IMR-90 (cell line): Measurements from ENCODE around the gene RPL10A. TPM values are rescaled to one million over a fixed set of nuclear protein-coding genes. Genes with fewer than 3 reads are reported as not detected.

Experiments used
- ATAC-seq: fragments of 200-7000 bp; cut with Tn5 transposase; 2 replicates; pipeline ENCODE4 v1.9.1; 2020; ENCODE audit warnings: low read depth, mild to moderate bottlenecking, moderate library complexity
- BruUV-seq: library from RNA; stranded (reverse); fragments of 400-500 nt; replicated peaks from 2 replicates; lab custom pipeline; 2021; lab: Mats Ljungman, UMichigan
- CTCF ChIA-PET: fragments of 300-600 bp; formaldehyde crosslinking; extraction: SDS; loops from one replicate; lab custom pipeline; 2021; ENCODE audit warnings: antibody characterized with exemption; lab: Yijun Ruan, JAX
- POLR2A ChIA-PET: fragments of 300-600 bp; sonication (Branson Sonifier 250); formaldehyde crosslinking; loops from one replicate; lab custom pipeline; 2022; ENCODE audit warnings: antibody characterized with exemption; ENCODE audit not compliant: unreplicated experiment; lab: Charles Lee
- DNase-seq: peaks from one replicate; pipeline ENCODE4 v3.0.0; 2013
- H2AFZ ChIP-seq: replicated peaks from 2 replicates; pipeline ENCODE3; 2013; ENCODE audit warnings: low read length, mild to moderate bottlenecking; ENCODE audit not compliant: poor library complexity
- H2AK5ac ChIP-seq: 2 replicates; pipeline ENCODE4 v1.6.1; 2013; ENCODE audit warnings: low read depth, low read length, inconsistent platforms
- H2AK9ac ChIP-seq: replicated peaks from 2 replicates; pipeline ENCODE3; 2013; ENCODE audit warnings: mild to moderate bottlenecking, low read depth, low read length, moderate library complexity; ENCODE audit not compliant: poor library complexity
- H2BK120ac ChIP-seq: 2 replicates; pipeline ENCODE4 v1.6.1; 2013; ENCODE audit warnings: low read depth, low read length, inconsistent platforms
- H2BK15ac ChIP-seq: 3 replicates; pipeline ENCODE4 v1.6.1; 2013; ENCODE audit warnings: low read depth, low read length, inconsistent platforms
- H2BK20ac ChIP-seq: 2 replicates; pipeline ENCODE4 v1.6.1; 2013; ENCODE audit warnings: low read depth, mild to moderate bottlenecking, inconsistent platforms, low read length, moderate library complexity
- H2BK5ac ChIP-seq: 2 replicates; pipeline ENCODE4 v1.6.1; 2013; ENCODE audit warnings: mild to moderate bottlenecking, low read depth, low read length, inconsistent platforms; ENCODE audit not compliant: poor library complexity, severe bottlenecking
- H3K14ac ChIP-seq: replicated peaks from 2 replicates; pipeline ENCODE4 v1.6.1; 2013; ENCODE audit warnings: low read depth, low read length, inconsistent platforms
- H3K18ac ChIP-seq: 2 replicates; pipeline ENCODE4 v1.6.1; 2013; ENCODE audit warnings: low read depth, low read length, control low read depth
- H3K23ac ChIP-seq: 2 replicates; pipeline ENCODE4 v1.6.1; 2013; ENCODE audit warnings: low read depth, low read length, inconsistent platforms
- H3K27ac ChIP-seq: 2 replicates; pipeline ENCODE4 v1.5.1; 2013; ENCODE audit warnings: mild to moderate bottlenecking, control low read depth, low read length; ENCODE audit not compliant: insufficient read depth
- H3K27me3 ChIP-seq: 2 replicates; pipeline ENCODE4 v1.6.1; 2013; ENCODE audit warnings: low read length; ENCODE audit not compliant: control insufficient read depth, insufficient read depth
- H3K36me3 ChIP-seq: 2 replicates; pipeline ENCODE4 v1.6.1; 2013; ENCODE audit warnings: low read length, mixed read lengths; ENCODE audit not compliant: control insufficient read depth, insufficient read depth
- H3K4ac ChIP-seq: 2 replicates; pipeline ENCODE4 v1.6.1; 2013; ENCODE audit warnings: low read depth, low read length, inconsistent platforms
- H3K4me1 ChIP-seq: 2 replicates; pipeline ENCODE4 v1.6.1; 2013; ENCODE audit warnings: low read length, mixed read lengths; ENCODE audit not compliant: control insufficient read depth, insufficient read depth
- H3K4me2 ChIP-seq: 2 replicates; pipeline ENCODE4 v1.6.1; 2013; ENCODE audit warnings: low read depth, mild to moderate bottlenecking, control low read depth, low read length, moderate library complexity
- H3K4me3 ChIP-seq: 2 replicates; pipeline ENCODE4 v1.5.1; 2013; ENCODE audit warnings: low read depth, mild to moderate bottlenecking, control low read depth, low read length, moderate library complexity; ENCODE audit not compliant: insufficient read depth
- H3K56ac ChIP-seq: 2 replicates; pipeline ENCODE4 v1.6.1; 2013; ENCODE audit warnings: low read length, inconsistent platforms; ENCODE audit not compliant: insufficient read depth; ENCODE audit errors: extremely low read depth
- H3K79me1 ChIP-seq, 2 experiments: 2 replicates each; pipeline ENCODE4 v1.6.1; 2013; ENCODE audit warnings: low read length in 2 of 2, inconsistent platforms in 1 of 2, low read depth in 1 of 2
- H3K9ac ChIP-seq: 2 replicates; pipeline ENCODE4 v1.6.1; 2013; ENCODE audit warnings: low read depth, low read length, control low read depth
- H3K9me1 ChIP-seq: 2 replicates; pipeline ENCODE4 v1.6.1; 2013; ENCODE audit warnings: low read length, inconsistent platforms; ENCODE audit not compliant: insufficient read depth
- H3K9me3 ChIP-seq: 2 replicates; pipeline ENCODE4 v1.6.1; 2013; ENCODE audit warnings: low read length; ENCODE audit not compliant: control insufficient read depth, insufficient read depth
- H4K20me1 ChIP-seq: 2 replicates; pipeline ENCODE4 v1.6.1; 2013; ENCODE audit warnings: low read length, inconsistent platforms; ENCODE audit not compliant: insufficient read depth
- H4K5ac ChIP-seq: 2 replicates; pipeline ENCODE4 v1.6.1; 2013; ENCODE audit warnings: mild to moderate bottlenecking, low read depth, low read length, control low read depth
- H4K8ac ChIP-seq, 2 experiments: 2 replicates each; pipeline ENCODE4 v1.6.1; 2013; ENCODE audit warnings: low read depth in 2 of 2, low read length in 2 of 2, control low read depth in 1 of 2, inconsistent platforms in 1 of 2
- H4K91ac ChIP-seq: 2 replicates; pipeline ENCODE4 v1.6.1; 2013; ENCODE audit warnings: low read depth, low read length, inconsistent platforms; ENCODE audit not compliant: insufficient read depth
- BHLHE40 ChIP-seq: fragments of 150-350 bp; IDR thresholded peaks from 2 replicates; pipeline ENCODE4 v1.6.1; 2016; ENCODE audit warnings: mild to moderate bottlenecking, low read depth, low read length
- CEBPB ChIP-seq: IDR thresholded peaks from 2 replicates; pipeline ENCODE4 v1.6.1; 2012; ENCODE audit warnings: low read depth, low read length, improper control_type of control experiment
- CHD1 ChIP-seq: IDR thresholded peaks from 2 replicates; pipeline ENCODE4 v1.6.1; 2012; ENCODE audit warnings: low read depth, low read length, improper control_type of control experiment
- CTCF ChIP-seq: conservative IDR thresholded peaks from 2 replicates; pipeline ENCODE4 v1.5.1; 2012; ENCODE audit warnings: mild to moderate bottlenecking, low read depth, low read length, improper control_type of control experiment
- ELK1 ChIP-seq: fragments of 150-350 bp; IDR thresholded peaks from 2 replicates; pipeline ENCODE4 v1.6.1; 2016; ENCODE audit warnings: low read depth, mild to moderate bottlenecking, low read length, moderate library complexity, borderline replicate concordance
- FOS ChIP-seq: fragments of 150-350 bp; IDR thresholded peaks from 2 replicates; pipeline ENCODE4 v1.6.1; 2016; ENCODE audit warnings: low read depth, low read length
- MAFK ChIP-seq: IDR thresholded peaks from 2 replicates; pipeline ENCODE4 v1.6.1; 2012; ENCODE audit warnings: low read depth, low read length, improper control_type of control experiment
- MAZ ChIP-seq: IDR thresholded peaks from 2 replicates; pipeline ENCODE4 v1.6.1; 2012; ENCODE audit warnings: low read depth, mild to moderate bottlenecking, low read length, improper control_type of control experiment, moderate library complexity, borderline replicate concordance
- MXI1 ChIP-seq: IDR thresholded peaks from 2 replicates; pipeline ENCODE4 v1.6.1; 2012; ENCODE audit warnings: low read depth, mild to moderate bottlenecking, low read length, moderate library complexity, borderline replicate concordance
- NFE2L2 ChIP-seq: fragments of 150-350 bp; IDR thresholded peaks from 2 replicates; pipeline ENCODE4 v1.6.1; 2016; ENCODE audit warnings: low read depth, mild to moderate bottlenecking, low read length
- POLR2A ChIP-seq: IDR thresholded peaks from 2 replicates; pipeline ENCODE4 v1.6.1; 2012; ENCODE audit warnings: mild to moderate bottlenecking, low read depth, low read length
- RAD21 ChIP-seq: IDR thresholded peaks from 2 replicates; pipeline ENCODE4 v1.6.1; 2012; ENCODE audit warnings: low read length, improper control_type of control experiment
- RCOR1 ChIP-seq: IDR thresholded peaks from 2 replicates; pipeline ENCODE4 v1.6.1; 2012; ENCODE audit warnings: mild to moderate bottlenecking, low read length, improper control_type of control experiment; ENCODE audit not compliant: insufficient replicate concordance
- RFX5 ChIP-seq: IDR thresholded peaks from 2 replicates; pipeline ENCODE4 v1.8.0; 2012; ENCODE audit warnings: low read depth, mild to moderate bottlenecking, low read length, moderate library complexity
- SMC3 ChIP-seq: fragments of 150-350 bp; IDR thresholded peaks from 2 replicates; pipeline ENCODE4 v1.6.1; 2016; ENCODE audit warnings: low read depth, mild to moderate bottlenecking, antibody characterized with exemption, low read length, moderate library complexity
- USF2 ChIP-seq: fragments of 150-350 bp; IDR thresholded peaks from 2 replicates; pipeline ENCODE4 v1.6.1; 2017; ENCODE audit warnings: mild to moderate bottlenecking, antibody characterized with exemption, low read length, low read depth
- WGBS, 2 experiments: methylation state at CpG; one replicate each; pipeline versions ENCODE4 v1.1.5 to v1.1.7; 2013; ENCODE audit warnings: missing lambda C conversion rate in 2 of 2; ENCODE audit not compliant: insufficient read length in 1 of 2; ENCODE audit errors: extremely low coverage in 2 of 2; 5-methylcytosine and 5-hydroxymethylcytosine counted together
- dilution Hi-C: fragments of 300-500 bp; cut with HindIII; formaldehyde crosslinking; loops from one replicate; pipeline ENCODE4 v1.14.3; 2018; ENCODE audit warnings: low sequenced_read_pairs; ENCODE audit not compliant: unreplicated experiment
- in situ Hi-C: fragments of 300-500 bp; cut with MboI; formaldehyde crosslinking; loops from 3 replicates; pipeline ENCODE4 v1.14.3; 2019; ENCODE audit warnings: low sequenced_read_pairs, inconsistent platforms, mixed read lengths
- intact Hi-C: fragments of 100-400 bp; cut with micrococcal nuclease; formaldehyde crosslinking; loops from 2 replicates; pipeline ENCODE4 v1.10.0; 2022
- polyA plus RNA-seq, 3 experiments: library from polyadenylated mRNA; depleted of rRNA; stranded (reverse); fragments of >200 nt; gene quantifications; 2 replicates each; pipeline ENCODE4 v1.2.3, GENCODE V29; 2012; ENCODE audit warnings: low replicate concordance in 1 of 3
- total RNA-seq: library from RNA; depleted of rRNA; stranded (reverse); fragments of >200 nt; gene quantifications from 2 replicates; pipeline ENCODE4 v1.2.3, GENCODE V29; 2012

The RPL10A gene
- total and polyA plus RNA-seq, 2 of the 4 experiments (the other 2 are of a cell fraction) = 2,310 to 3,153 TPM

- POLR2A ChIA-PET = no interaction called here
- no peak for ATAC-seq
- dilution Hi-C loops = no loop called here
Observed at GRCh38 chr6:35511562-35511941, 43.4 kb downstream of the RPL10A start.

More at GRCh38 chr6:35511562-35511941, 43.4 kb downstream of the RPL10A start:
- Histone ChIP-seq H3K4me1 (0 out of 2 replicates have a peak, but pooled peaks cover 1% of the 10 kb centered on the region), H4K8ac (no peak overlapping the region), H3K9ac (no peak overlapping the region), H3K9me1 (no peaks in the 10 kb centered on the region), H3K79me1 (no peaks in the 10 kb centered on the region), H3K9me3 (peaks cover 5% of the 10 kb centered on the region; the same call in 1 of the 2 replicates), H3K4me3 (no peak overlapping the region), H4K5ac (no peak overlapping the region), H3K14ac (no peak overlapping the region), H4K91ac (no peak overlapping the region), H3K18ac (no peak overlapping the region), H4K20me1 (no peaks in the 10 kb centered on the region), H3K27me3 (peaks cover 64% of the 10 kb centered on the region), H2AK5ac (no peak overlapping the region), H2BK5ac (no peak overlapping the region), H3K23ac (no peak overlapping the region), H3K4me2 (no peak overlapping the region), H2AFZ (no peak overlapping the region), H2BK15ac (no peak overlapping the region), H3K4ac (no peak overlapping the region), H2BK20ac (no peak overlapping the region), H3K27ac (no peak overlapping the region), H2BK120ac (no peak overlapping the region), H3K36me3 (no peaks in the 10 kb centered on the region), H3K56ac (no peak overlapping the region), H2AK9ac (no peak overlapping the region)
- no peak for TF ChIP-seq CHD1
- no peak for TF ChIP-seq RAD21
- TF ChIP-seq RCOR1 = no peak
- TF ChIP-seq NFE2L2 = no peak
- TF ChIP-seq POLR2A = no peak
- no peak for TF ChIP-seq MXI1
- no peak for TF ChIP-seq ELK1
- TF ChIP-seq CEBPB = no peak
- no peak for TF ChIP-seq MAFK
- TF ChIP-seq MAZ = no peak
- TF ChIP-seq BHLHE40 = no peak
- no peak for TF ChIP-seq RFX5
- no peak for TF ChIP-seq FOS
- no peak for TF ChIP-seq CTCF
- TF ChIP-seq SMC3 = no peak
- no peak for TF ChIP-seq USF2
- 23% methylated on average over 14 of the region's 32 CpGs; no CpG with 5 or more reads in 1 of the 2 experiments for WGBS, 2 experiments
- in situ Hi-C loops (no loop called here), intact Hi-C loops (no loop called here)
- BruUV-seq = no TSS peak
- no peak for DNase-seq
- CTCF ChIA-PET = no interaction called here
